ENCODE data around the gene MBD5. TPM values are rescaled to one million over a fixed set of nuclear protein-coding genes. Genes with fewer than 3 reads are reported as not detected.

Gene MBD5
- total and polyA plus RNA-seq, 2 of the 4 experiments (the other 2 are of a cell fraction), result 9.8 to 14.2 TPM

GRCh38 chr2:148221166-148221565, 200.3 kb downstream of the MBD5 start:
- no peaks in the 10 kb centered on the region for H3K27me3 ChIP-seq (ENCODE audit: control insufficient read depth, insufficient read depth, low read length)
- no peak overlapping the region for H3K56ac ChIP-seq (ENCODE audit: extremely low read depth, insufficient read depth, low read length)
- H2BK5ac ChIP-seq (ENCODE audit: low read depth, low read length, poor library complexity, severe bottlenecking), result no peak overlapping the region
- in situ Hi-C loops (cut with MboI; ENCODE audit: low sequenced_read_pairs), result no loop called here
- H2AFZ ChIP-seq (replicated peaks; ENCODE audit: low read length, poor library complexity), result no peak overlapping the region
- H3K27ac ChIP-seq (ENCODE audit: insufficient read depth, low read length), result no peak overlapping the region
- no CpG with 5 or more reads among the region's 4 CpGs for WGBS, 2 experiments (ENCODE audit: extremely low coverage in 2 of 2, insufficient read length in 1 of 2)
- no peak overlapping the region for H3K14ac ChIP-seq (replicated peaks; ENCODE audit: low read depth, low read length)
- no peak overlapping the region for H2AK9ac ChIP-seq (replicated peaks; ENCODE audit: low read depth, low read length, poor library complexity)
- H4K5ac ChIP-seq (ENCODE audit: low read depth, low read length), result no peak overlapping the region
- H4K91ac ChIP-seq (ENCODE audit: insufficient read depth, low read depth, low read length), result no peak overlapping the region
- peaks cover 5% of the 10 kb centered on the region for H3K4me1 ChIP-seq (ENCODE audit: control insufficient read depth, insufficient read depth, low read length)
- no peak overlapping the region for H3K4me2 ChIP-seq (ENCODE audit: low read depth, low read length)
- H3K23ac ChIP-seq (ENCODE audit: low read depth, low read length), result no peak overlapping the region
- no peak overlapping the region for H3K18ac ChIP-seq (ENCODE audit: low read depth, low read length)
- H4K20me1 ChIP-seq (ENCODE audit: insufficient read depth, low read length), result peaks cover 3% of the 10 kb centered on the region; the same call in 1 of the 2 replicates
- H4K8ac ChIP-seq (ENCODE audit: low read depth in 2 of 2, low read length in 2 of 2), result no peak overlapping the region
- no peak overlapping the region for H2BK20ac ChIP-seq (ENCODE audit: low read depth, low read length)
- ATAC-seq (ENCODE audit: low read depth) (no peak), DNase-seq (no peak)
- TF ChIP-seq SMC3 (IDR thresholded peaks at IDR 0.05; ENCODE audit: low read depth, low read length) (no peak), FOS (IDR thresholded peaks at IDR 0.05; ENCODE audit: low read depth, low read length) (no peak), CEBPB (IDR thresholded peaks at IDR 0.05; ENCODE audit: low read depth, low read length) (no peak), RFX5 (IDR thresholded peaks at IDR 0.05; ENCODE audit: low read depth, low read length) (no peak), CTCF (conservative IDR thresholded peaks at IDR 0.05; ENCODE audit: low read depth, low read length) (no peak), ELK1 (IDR thresholded peaks at IDR 0.05; ENCODE audit: borderline replicate concordance, low read depth, low read length) (no peak), RAD21 (IDR thresholded peaks at IDR 0.05; ENCODE audit: low read length) (no peak), RCOR1 (IDR thresholded peaks at IDR 0.05; ENCODE audit: insufficient replicate concordance, low read length) (no peak), BHLHE40 (IDR thresholded peaks at IDR 0.05; ENCODE audit: low read depth, low read length) (no peak), CHD1 (IDR thresholded peaks at IDR 0.05; ENCODE audit: low read depth, low read length) (no peak), POLR2A (IDR thresholded peaks at IDR 0.05; ENCODE audit: low read depth, low read length) (no peak), NFE2L2 (IDR thresholded peaks at IDR 0.05; ENCODE audit: low read depth, low read length) (no peak), MAZ (IDR thresholded peaks at IDR 0.05; ENCODE audit: borderline replicate concordance, low read depth, low read length) (no peak), USF2 (IDR thresholded peaks at IDR 0.05; ENCODE audit: low read depth, low read length) (no peak), MAFK (IDR thresholded peaks at IDR 0.05; ENCODE audit: low read depth, low read length) (no peak), MXI1 (IDR thresholded peaks at IDR 0.05; ENCODE audit: borderline replicate concordance, low read depth, low read length) (no peak)
- dilution Hi-C loops (cut with HindIII; ENCODE audit: low sequenced_read_pairs, unreplicated experiment), result no loop called here
- H3K4ac ChIP-seq (ENCODE audit: low read depth, low read length), result no peak overlapping the region
- H2AK5ac ChIP-seq (ENCODE audit: low read depth, low read length), result no peak overlapping the region
- no TSS peak for BruUV-seq (replicated peaks)
- no peak overlapping the region for H3K4me3 ChIP-seq (ENCODE audit: insufficient read depth, low read depth, low read length)
- H3K36me3 ChIP-seq (ENCODE audit: control insufficient read depth, insufficient read depth, low read length), result no peaks in the 10 kb centered on the region
- H2BK120ac ChIP-seq (ENCODE audit: low read depth, low read length), result no peak overlapping the region
- POLR2A ChIA-PET (ENCODE audit: unreplicated experiment), result no interaction called here
- CTCF ChIA-PET, result no interaction called here
- intact Hi-C loops (cut with micrococcal nuclease), result no loop called here
- H3K9me3 ChIP-seq (ENCODE audit: control insufficient read depth, insufficient read depth, low read length), result no peaks in the 10 kb centered on the region
- H3K79me1 ChIP-seq (ENCODE audit: low read depth in 1 of 2, low read length in 2 of 2), result no peaks in the 10 kb centered on the region; a peak in 2 of 4 replicates
- H3K9ac ChIP-seq (ENCODE audit: low read depth, low read length), result no peak overlapping the region
- H2BK15ac ChIP-seq (ENCODE audit: low read depth, low read length), result no peak overlapping the region
- H3K9me1 ChIP-seq (ENCODE audit: insufficient read depth, low read length), result no peaks in the 10 kb centered on the region; the same call in 1 of the 2 replicates

Data from IMR-90 (cell line).